WTC11 (cell line): ENCODE measurements around the gene VRTN. TPM values are rescaled to one million over a fixed set of nuclear protein-coding genes. Genes with fewer than 3 reads are reported as not detected.

Experiments used
- ATAC-seq: fragments of 200-7000 bp; cut with Tn5 transposase; 2 replicates; pipeline ENCODE4 v1.10.0; 2021; ENCODE audit warnings: mild to moderate bottlenecking, moderate library complexity
- CTCF ChIA-PET: fragments of 300-600 bp; sonication (Branson Sonifier 250); formaldehyde crosslinking; loops from one replicate; lab custom pipeline; 2021; ENCODE audit warnings: antibody characterized with exemption; lab: Charles Lee
- POLR2A ChIA-PET: fragments of 350-600 bp; sonication (Branson Sonifier 250); formaldehyde crosslinking; loops from one replicate; lab custom pipeline; 2021; ENCODE audit warnings: antibody characterized with exemption; lab: Charles Lee
- DNase-seq: peaks from one replicate; pipeline ENCODE4 v3.0.0; 2021; ENCODE audit warnings: low spot score
- H3K27ac Mint-ChIP-seq: 2 replicates; pipeline ENCODE4 v1.8.0; 2021; ENCODE audit warnings: mixed read lengths
- H3K27me3 Mint-ChIP-seq: 2 replicates; pipeline ENCODE4 v1.8.0; 2021; ENCODE audit warnings: low read depth, mild to moderate bottlenecking, moderate library complexity, mixed read lengths
- H3K36me3 Mint-ChIP-seq: 2 replicates; pipeline ENCODE4 v1.8.0; 2021; ENCODE audit warnings: mixed read lengths
- H3K4me1 Mint-ChIP-seq: 2 replicates; pipeline ENCODE4 v1.8.0; 2022; ENCODE audit warnings: mixed read lengths
- H3K4me3 Mint-ChIP-seq: 2 replicates; pipeline ENCODE4 v1.8.0; 2021; ENCODE audit warnings: mild to moderate bottlenecking, moderate library complexity, mixed read lengths
- H3K9me3 Mint-ChIP-seq: 2 replicates; pipeline ENCODE4 v1.8.0; 2021; ENCODE audit warnings: mixed read lengths
- ATF1 ChIP-seq: sonication (generic); formaldehyde crosslinking; IDR thresholded peaks from 2 replicates; pipeline ENCODE4 v1.8.1; 2023; ENCODE audit warnings: mild to moderate bottlenecking, moderate library complexity, missing genetic modification reagents
- CBFB ChIP-seq: sonication (generic); formaldehyde crosslinking; IDR thresholded peaks from 2 replicates; pipeline ENCODE4 v1.8.1; 2022; ENCODE audit warnings: mild to moderate bottlenecking, low read depth, missing genetic modification reagents
- CREB1 ChIP-seq: sonication (generic); formaldehyde crosslinking; IDR thresholded peaks from 2 replicates; pipeline ENCODE4 v1.8.0; 2023; ENCODE audit warnings: mild to moderate bottlenecking, missing genetic modification reagents
- ETV6 ChIP-seq: sonication (generic); formaldehyde crosslinking; IDR thresholded peaks from 2 replicates; pipeline ENCODE4 v1.8.1; 2022; ENCODE audit warnings: mild to moderate bottlenecking, missing genetic modification reagents
- FOXJ3 ChIP-seq: sonication (generic); formaldehyde crosslinking; IDR thresholded peaks from 2 replicates; pipeline ENCODE4 v1.9.0; 2021; ENCODE audit warnings: missing genetic modification reagents, mild to moderate bottlenecking, borderline replicate concordance
- GABPB1 ChIP-seq: sonication (generic); formaldehyde crosslinking; IDR thresholded peaks from 2 replicates; pipeline ENCODE4 v1.8.1; 2023; ENCODE audit warnings: mild to moderate bottlenecking, missing genetic modification reagents
- GTF2I ChIP-seq: fragments of 250-450 bp; sonication (Bioruptor Pico); conservative IDR thresholded peaks from 2 replicates; pipeline ENCODE4 v1.4.0; 2021; ENCODE audit warnings: mild to moderate bottlenecking
- JUN ChIP-seq: sonication (generic); formaldehyde crosslinking; IDR thresholded peaks from 2 replicates; pipeline ENCODE4 v1.8.0; 2023; ENCODE audit warnings: mild to moderate bottlenecking, missing genetic modification reagents
- NR1H2 ChIP-seq: sonication (generic); formaldehyde crosslinking; IDR thresholded peaks from 2 replicates; pipeline ENCODE4 v1.9.0; 2021; ENCODE audit warnings: mild to moderate bottlenecking, moderate library complexity, missing genetic modification reagents
- PRRX2 ChIP-seq: fragments of 250-450 bp; sonication (Bioruptor Pico); IDR thresholded peaks from 2 replicates; pipeline ENCODE4 v1.8.0; 2021; ENCODE audit warnings: mild to moderate bottlenecking
- SOX15 ChIP-seq: fragments of 250-450 bp; sonication (Bioruptor Pico); IDR thresholded peaks from 2 replicates; pipeline ENCODE4 v1.9.0; 2021; ENCODE audit warnings: mild to moderate bottlenecking
- SP1 ChIP-seq: sonication (generic); formaldehyde crosslinking; conservative IDR thresholded peaks from 2 replicates; pipeline ENCODE4 v1.8.1; 2022; ENCODE audit warnings: missing genetic modification reagents
- TEAD4 ChIP-seq: sonication (generic); formaldehyde crosslinking; IDR thresholded peaks from 2 replicates; pipeline ENCODE4 v1.8.0; 2022; ENCODE audit warnings: mild to moderate bottlenecking, missing genetic modification reagents
- TP53 ChIP-seq: sonication (generic); formaldehyde crosslinking; IDR thresholded peaks from 2 replicates; pipeline ENCODE4 v1.8.1; 2023; ENCODE audit warnings: mild to moderate bottlenecking, missing genetic modification reagents
- ZNF121 ChIP-seq: sonication (generic); formaldehyde crosslinking; IDR thresholded peaks from 2 replicates; pipeline ENCODE4 v1.8.0; 2023; ENCODE audit warnings: missing genetic modification reagents
- ZNF219 ChIP-seq: sonication (generic); formaldehyde crosslinking; IDR thresholded peaks from 2 replicates; pipeline ENCODE4 v1.8.0; 2023; ENCODE audit warnings: missing genetic modification reagents, mild to moderate bottlenecking, borderline replicate concordance
- ZNF263 ChIP-seq: sonication (generic); formaldehyde crosslinking; IDR thresholded peaks from 2 replicates; pipeline ENCODE4 v1.8.1; 2022; ENCODE audit warnings: low read depth, mild to moderate bottlenecking, moderate library complexity, missing genetic modification reagents
- ZNF423 ChIP-seq: fragments of 250-450 bp; sonication (Bioruptor Pico); IDR thresholded peaks from 2 replicates; pipeline ENCODE4 v2.1.2; 2022; ENCODE audit warnings: mild to moderate bottlenecking, moderate library complexity
- total RNA-seq: library from RNA; stranded (reverse); gene quantifications from 3 replicates; pipeline ENCODE4 v1.2.3, GENCODE V29; 2021
- TF ChIP-seq, protein P1 (sequence below): fragments of 250-450 bp; sonication (Bioruptor Pico); IDR thresholded peaks from 2 replicates; pipeline ENCODE4 v1.9.0; 2021; ENCODE audit warnings: mild to moderate bottlenecking
- TF ChIP-seq, protein P2 (sequence below): sonication (generic); formaldehyde crosslinking; IDR thresholded peaks from 2 replicates; pipeline ENCODE4 v1.8.0; 2023; ENCODE audit warnings: missing genetic modification reagents, mild to moderate bottlenecking, borderline replicate concordance
- TF ChIP-seq, protein P3 (sequence below): sonication (generic); formaldehyde crosslinking; IDR thresholded peaks from 2 replicates; pipeline ENCODE4 v1.8.0; 2023; ENCODE audit warnings: mild to moderate bottlenecking, missing genetic modification reagents
- TF ChIP-seq, protein P4 (sequence below): sonication (generic); formaldehyde crosslinking; IDR thresholded peaks from 2 replicates; pipeline ENCODE4 v1.8.1; 2023; ENCODE audit warnings: mild to moderate bottlenecking, missing genetic modification reagents, moderate library complexity
- TF ChIP-seq, protein P5 (sequence below): sonication (generic); formaldehyde crosslinking; IDR thresholded peaks from 2 replicates; pipeline ENCODE4 v1.8.1; 2022; ENCODE audit warnings: missing genetic modification reagents, borderline replicate concordance

VRTN gene
- total RNA-seq, 1 experiment from 2014 or later = 106 TPM

DNA sequence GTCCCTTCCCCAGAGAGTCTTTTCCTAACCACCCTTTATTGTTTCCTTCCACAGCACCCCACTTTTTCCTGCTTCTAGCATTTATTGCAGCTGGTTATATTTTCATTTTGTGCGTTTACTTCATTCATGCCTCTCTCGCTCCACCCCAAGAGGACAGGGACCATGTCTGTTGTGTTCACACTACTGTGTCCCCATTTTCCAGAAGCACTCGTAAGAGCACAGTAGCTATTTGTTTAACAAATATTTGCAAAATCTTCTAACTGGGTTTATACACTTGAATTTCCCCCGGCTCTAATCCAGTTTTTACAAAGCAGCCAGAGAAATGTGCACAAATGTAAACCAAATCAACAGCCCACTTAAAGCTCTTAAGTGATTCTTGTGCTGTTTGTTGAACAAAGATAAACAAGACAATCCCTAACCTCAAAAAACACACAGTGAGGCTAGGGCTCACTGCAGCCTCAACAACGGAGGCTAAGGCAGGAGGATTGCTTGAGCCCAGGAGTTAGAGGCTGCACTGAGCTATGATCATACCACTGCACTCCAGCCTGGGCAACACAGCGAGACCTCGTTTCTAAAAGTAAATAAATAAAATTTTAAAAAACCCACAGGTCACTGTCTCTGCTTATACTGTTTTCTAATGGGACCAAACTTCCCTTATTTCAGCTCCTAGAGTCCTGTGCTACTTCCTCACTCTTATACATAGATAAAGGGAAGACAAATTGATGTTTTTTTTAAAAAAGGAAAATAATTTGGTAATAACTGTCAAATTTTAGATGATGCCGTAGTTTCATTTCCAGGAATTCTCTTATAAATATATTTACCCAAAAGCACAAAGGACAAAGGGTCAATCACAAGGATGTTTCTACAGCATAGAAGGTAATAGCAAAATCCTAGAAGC is 38.9 kb upstream of the VRTN start:
- H3K4me3 Mint-ChIP-seq = no peak overlapping the region
- no peaks in the 10 kb centered on the region for H3K27me3 Mint-ChIP-seq
- H3K4me1 Mint-ChIP-seq = peaks cover 3% of the 10 kb centered on the region; the same call in 1 of the 2 replicates
- ATAC-seq = no peak
- no peak overlapping the region for H3K27ac Mint-ChIP-seq
- ChIA-PET POLR2A (no interaction called here), CTCF (interaction anchor here (0.6 to 1.1 kb wide), 4 partner anchors 11 to 137 kb away, joined by 3 to 5 read pairs (median 4); no protein-coding TSS in a partner anchor)
- H3K36me3 Mint-ChIP-seq = no peaks in the 10 kb centered on the region
- TF ChIP-seq, protein P1, sequence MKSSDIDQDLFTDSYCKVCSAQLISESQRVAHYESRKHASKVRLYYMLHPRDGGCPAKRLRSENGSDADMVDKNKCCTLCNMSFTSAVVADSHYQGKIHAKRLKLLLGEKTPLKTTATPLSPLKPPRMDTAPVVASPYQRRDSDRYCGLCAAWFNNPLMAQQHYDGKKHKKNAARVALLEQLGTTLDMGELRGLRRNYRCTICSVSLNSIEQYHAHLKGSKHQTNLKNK (CRISPR knock-in tag) = no peak
- TF ChIP-seq ATF1 (CRISPR knock-in tag) = no peak
- no peak for TF ChIP-seq GTF2I (CRISPR knock-in tag)
- no peak for TF ChIP-seq SP1
- no peak for TF ChIP-seq SOX15 (CRISPR knock-in tag)
- TF ChIP-seq, protein P2, sequence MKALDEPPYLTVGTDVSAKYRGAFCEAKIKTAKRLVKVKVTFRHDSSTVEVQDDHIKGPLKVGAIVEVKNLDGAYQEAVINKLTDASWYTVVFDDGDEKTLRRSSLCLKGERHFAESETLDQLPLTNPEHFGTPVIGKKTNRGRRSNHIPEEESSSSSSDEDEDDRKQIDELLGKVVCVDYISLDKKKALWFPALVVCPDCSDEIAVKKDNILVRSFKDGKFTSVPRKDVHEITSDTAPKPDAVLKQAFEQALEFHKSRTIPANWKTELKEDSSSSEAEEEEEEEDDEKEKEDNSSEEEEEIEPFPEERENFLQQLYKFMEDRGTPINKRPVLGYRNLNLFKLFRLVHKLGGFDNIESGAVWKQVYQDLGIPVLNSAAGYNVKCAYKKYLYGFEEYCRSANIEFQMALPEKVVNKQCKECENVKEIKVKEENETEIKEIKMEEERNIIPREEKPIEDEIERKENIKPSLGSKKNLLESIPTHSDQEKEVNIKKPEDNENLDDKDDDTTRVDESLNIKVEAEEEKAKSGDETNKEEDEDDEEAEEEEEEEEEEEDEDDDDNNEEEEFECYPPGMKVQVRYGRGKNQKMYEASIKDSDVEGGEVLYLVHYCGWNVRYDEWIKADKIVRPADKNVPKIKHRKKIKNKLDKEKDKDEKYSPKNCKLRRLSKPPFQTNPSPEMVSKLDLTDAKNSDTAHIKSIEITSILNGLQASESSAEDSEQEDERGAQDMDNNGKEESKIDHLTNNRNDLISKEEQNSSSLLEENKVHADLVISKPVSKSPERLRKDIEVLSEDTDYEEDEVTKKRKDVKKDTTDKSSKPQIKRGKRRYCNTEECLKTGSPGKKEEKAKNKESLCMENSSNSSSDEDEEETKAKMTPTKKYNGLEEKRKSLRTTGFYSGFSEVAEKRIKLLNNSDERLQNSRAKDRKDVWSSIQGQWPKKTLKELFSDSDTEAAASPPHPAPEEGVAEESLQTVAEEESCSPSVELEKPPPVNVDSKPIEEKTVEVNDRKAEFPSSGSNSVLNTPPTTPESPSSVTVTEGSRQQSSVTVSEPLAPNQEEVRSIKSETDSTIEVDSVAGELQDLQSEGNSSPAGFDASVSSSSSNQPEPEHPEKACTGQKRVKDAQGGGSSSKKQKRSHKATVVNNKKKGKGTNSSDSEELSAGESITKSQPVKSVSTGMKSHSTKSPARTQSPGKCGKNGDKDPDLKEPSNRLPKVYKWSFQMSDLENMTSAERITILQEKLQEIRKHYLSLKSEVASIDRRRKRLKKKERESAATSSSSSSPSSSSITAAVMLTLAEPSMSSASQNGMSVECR (CRISPR knock-in tag) = no peak
- no peak for DNase-seq
- no peaks in the 10 kb centered on the region for H3K9me3 Mint-ChIP-seq

DNA sequence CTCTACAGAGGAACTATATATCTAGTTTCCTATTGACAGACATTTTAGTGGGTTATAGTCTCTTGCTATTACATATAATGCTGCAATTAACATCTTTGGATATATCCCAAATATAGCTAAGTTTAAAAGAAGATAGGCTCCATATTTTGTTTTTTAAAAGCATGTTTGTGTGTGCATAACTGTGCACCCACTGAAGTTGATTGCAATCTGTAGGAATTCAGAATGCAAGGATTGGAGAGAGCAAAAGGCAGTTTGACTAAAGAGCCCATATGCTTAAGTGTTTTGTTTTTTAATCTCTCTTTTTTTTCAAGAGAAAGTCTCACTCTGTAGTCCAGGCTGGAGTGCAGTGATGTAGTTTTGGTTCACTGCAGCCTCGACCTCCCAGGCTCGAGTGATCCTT is 36.1 kb upstream of the VRTN start:
- ChIA-PET POLR2A (interaction anchor here (0.7 kb wide), 1 partner anchor 194 kb away, joined by 4 read pairs; no protein-coding TSS in a partner anchor), CTCF (interaction anchor here (1.3 kb wide), 1 partner anchor 10 kb away, joined by 7 read pairs; the partner anchor contains the start of gene ABCD4)
- DNase-seq (no peak), ATAC-seq (no peak)
- Mint-ChIP-seq H3K27me3 (no peaks in the 10 kb centered on the region), H3K36me3 (no peaks in the 10 kb centered on the region), H3K4me3 (no peak overlapping the region), H3K4me1 (peaks cover 3% of the 10 kb centered on the region; the same call in 1 of the 2 replicates), H3K27ac (no peak overlapping the region), H3K9me3 (no peaks in the 10 kb centered on the region)
- no peak for TF ChIP-seq ZNF219
- TF ChIP-seq CREB1 (CRISPR knock-in tag) = no peak
- TF ChIP-seq ZNF423 = no peak
- no peak for TF ChIP-seq ETV6 (CRISPR knock-in tag)
- TF ChIP-seq, protein P3, sequence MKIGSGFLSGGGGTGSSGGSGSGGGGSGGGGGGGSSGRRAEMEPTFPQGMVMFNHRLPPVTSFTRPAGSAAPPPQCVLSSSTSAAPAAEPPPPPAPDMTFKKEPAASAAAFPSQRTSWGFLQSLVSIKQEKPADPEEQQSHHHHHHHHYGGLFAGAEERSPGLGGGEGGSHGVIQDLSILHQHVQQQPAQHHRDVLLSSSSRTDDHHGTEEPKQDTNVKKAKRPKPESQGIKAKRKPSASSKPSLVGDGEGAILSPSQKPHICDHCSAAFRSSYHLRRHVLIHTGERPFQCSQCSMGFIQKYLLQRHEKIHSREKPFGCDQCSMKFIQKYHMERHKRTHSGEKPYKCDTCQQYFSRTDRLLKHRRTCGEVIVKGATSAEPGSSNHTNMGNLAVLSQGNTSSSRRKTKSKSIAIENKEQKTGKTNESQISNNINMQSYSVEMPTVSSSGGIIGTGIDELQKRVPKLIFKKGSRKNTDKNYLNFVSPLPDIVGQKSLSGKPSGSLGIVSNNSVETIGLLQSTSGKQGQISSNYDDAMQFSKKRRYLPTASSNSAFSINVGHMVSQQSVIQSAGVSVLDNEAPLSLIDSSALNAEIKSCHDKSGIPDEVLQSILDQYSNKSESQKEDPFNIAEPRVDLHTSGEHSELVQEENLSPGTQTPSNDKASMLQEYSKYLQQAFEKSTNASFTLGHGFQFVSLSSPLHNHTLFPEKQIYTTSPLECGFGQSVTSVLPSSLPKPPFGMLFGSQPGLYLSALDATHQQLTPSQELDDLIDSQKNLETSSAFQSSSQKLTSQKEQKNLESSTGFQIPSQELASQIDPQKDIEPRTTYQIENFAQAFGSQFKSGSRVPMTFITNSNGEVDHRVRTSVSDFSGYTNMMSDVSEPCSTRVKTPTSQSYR (CRISPR knock-in tag) = no peak
- TF ChIP-seq PRRX2 (CRISPR knock-in tag) = no peak
- TF ChIP-seq TEAD4 = no peak
- no peak for TF ChIP-seq GTF2I (CRISPR knock-in tag)
- TF ChIP-seq, all 79 proteins: peak for 0

DNA sequence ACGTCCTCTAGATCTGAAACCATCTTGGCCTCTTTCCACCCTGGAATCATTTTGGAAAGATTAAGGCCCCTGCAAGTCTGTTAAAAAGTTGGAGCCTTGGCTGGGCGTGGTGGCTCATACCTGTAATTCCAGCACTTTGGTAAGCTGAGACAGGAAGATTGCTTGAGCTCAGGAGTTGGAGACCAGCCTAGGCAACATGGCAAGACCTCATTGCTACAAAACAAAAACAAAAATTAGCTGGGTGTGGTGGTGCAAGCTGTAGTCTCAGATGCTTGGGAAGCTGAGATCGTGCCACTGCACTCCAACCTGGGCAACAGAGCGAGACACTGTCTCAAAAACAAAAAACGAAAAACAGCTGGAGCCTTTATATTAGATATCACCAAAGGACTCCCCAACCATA is 34.7 kb upstream of the VRTN start:
- H3K27ac Mint-ChIP-seq = no peak overlapping the region
- no peaks in the 10 kb centered on the region for H3K27me3 Mint-ChIP-seq
- no peaks in the 10 kb centered on the region for H3K9me3 Mint-ChIP-seq
- no peak for DNase-seq
- H3K4me1 Mint-ChIP-seq = peaks cover 3% of the 10 kb centered on the region; the same call in 1 of the 2 replicates
- POLR2A ChIA-PET = no interaction called here
- ATAC-seq = no peak
- H3K36me3 Mint-ChIP-seq = no peaks in the 10 kb centered on the region
- CTCF ChIA-PET = interaction anchor here (0.9 to 1.5 kb wide), 4 partner anchors 10 to 32 kb away, joined by 3 to 6 read pairs (median 4); partner anchors contain the start of gene ABCD4
- no peak overlapping the region for H3K4me3 Mint-ChIP-seq
- TF ChIP-seq ZNF263 (no peak), TP53 (CRISPR knock-in tag) (no peak), GABPB1 (CRISPR knock-in tag) (no peak), CBFB (CRISPR knock-in tag) (no peak), ETV6 (CRISPR knock-in tag) (no peak), ZNF121 (no peak), NR1H2 (CRISPR knock-in tag) (no peak), FOXJ3 (no peak), JUN (CRISPR knock-in tag) (no peak)
- TF ChIP-seq, protein P4, sequence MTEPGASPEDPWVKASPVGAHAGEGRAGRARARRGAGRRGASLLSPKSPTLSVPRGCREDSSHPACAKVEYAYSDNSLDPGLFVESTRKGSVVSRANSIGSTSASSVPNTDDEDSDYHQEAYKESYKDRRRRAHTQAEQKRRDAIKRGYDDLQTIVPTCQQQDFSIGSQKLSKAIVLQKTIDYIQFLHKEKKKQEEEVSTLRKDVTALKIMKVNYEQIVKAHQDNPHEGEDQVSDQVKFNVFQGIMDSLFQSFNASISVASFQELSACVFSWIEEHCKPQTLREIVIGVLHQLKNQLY (CRISPR knock-in tag) = no peak
- TF ChIP-seq, protein P5, sequence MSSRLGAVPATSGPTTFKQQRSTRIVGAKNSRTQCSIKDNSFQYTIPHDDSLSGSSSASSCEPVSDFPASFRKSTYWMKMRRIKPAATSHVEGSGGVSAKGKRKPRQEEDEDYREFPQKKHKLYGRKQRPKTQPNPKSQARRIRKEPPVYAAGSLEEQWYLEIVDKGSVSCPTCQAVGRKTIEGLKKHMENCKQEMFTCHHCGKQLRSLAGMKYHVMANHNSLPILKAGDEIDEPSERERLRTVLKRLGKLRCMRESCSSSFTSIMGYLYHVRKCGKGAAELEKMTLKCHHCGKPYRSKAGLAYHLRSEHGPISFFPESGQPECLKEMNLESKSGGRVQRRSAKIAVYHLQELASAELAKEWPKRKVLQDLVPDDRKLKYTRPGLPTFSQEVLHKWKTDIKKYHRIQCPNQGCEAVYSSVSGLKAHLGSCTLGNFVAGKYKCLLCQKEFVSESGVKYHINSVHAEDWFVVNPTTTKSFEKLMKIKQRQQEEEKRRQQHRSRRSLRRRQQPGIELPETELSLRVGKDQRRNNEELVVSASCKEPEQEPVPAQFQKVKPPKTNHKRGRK (CRISPR knock-in tag) = no peak
